Measurements from ENCODE around the gene MAP2K1. TPM values are rescaled to one million over a fixed set of nuclear protein-coding genes. Genes with fewer than 3 reads are reported as not detected.

The MAP2K1 gene
- total RNA-seq, 4 donors from 2014 or later = 13.2 to 46.4 (median 33.5) TPM

- intact Hi-C loops (cut with DNase I; ENCODE audit: low total_unique reads) = no loop called here
- Histone ChIP-seq H3K36me3 (no peaks in the 10 kb centered on the region), H3K27me3 (no peaks in the 10 kb centered on the region), H3K27ac (no peak overlapping the region), H3K9me3 (no peaks in the 10 kb centered on the region), H3K4me3 (no peak overlapping the region), H3K4me1 (no peaks in the 10 kb centered on the region)
- no peak for DNase-seq
- no peak for TF ChIP-seq CTCF (IDR thresholded peaks at IDR 0.05)
- no peak for TF ChIP-seq POLR2A (IDR thresholded peaks at IDR 0.05)
Measured at GRCh38 chr15:66440501-66440900, 53.8 kb downstream of the MAP2K1 start.

- no peaks in the 10 kb centered on the region for H3K4me1 ChIP-seq
- H3K27ac ChIP-seq = no peak overlapping the region
- H3K4me3 ChIP-seq = no peak overlapping the region
- H3K36me3 ChIP-seq = no peaks in the 10 kb centered on the region
- no peaks in the 10 kb centered on the region for H3K27me3 ChIP-seq
- intact Hi-C loops (cut with DNase I; ENCODE audit: low total_unique reads) = no loop called here
- no peak for TF ChIP-seq CTCF (IDR thresholded peaks at IDR 0.05)
- no peak for TF ChIP-seq POLR2A (IDR thresholded peaks at IDR 0.05)
- no peak for DNase-seq
- H3K9me3 ChIP-seq = no peaks in the 10 kb centered on the region
Measured at GRCh38 chr15:66452420-66452819, 65.7 kb downstream of the MAP2K1 start.

- no peak for DNase-seq
- Histone ChIP-seq H3K27ac (no peak overlapping the region), H3K4me3 (no peak overlapping the region), H3K4me1 (no peaks in the 10 kb centered on the region), H3K27me3 (no peaks in the 10 kb centered on the region), H3K9me3 (no peaks in the 10 kb centered on the region), H3K36me3 (no peaks in the 10 kb centered on the region)
- intact Hi-C loops (cut with DNase I; ENCODE audit: low total_unique reads) = no loop called here
- TF ChIP-seq CTCF (IDR thresholded peaks at IDR 0.05) = no peak
- TF ChIP-seq POLR2A (IDR thresholded peaks at IDR 0.05) = no peak
Measured at GRCh38 chr15:66452971-66453580, 66.4 kb downstream of the MAP2K1 start.

GRCh38 chr15:66454143-66454542 lies 67.4 kb downstream of the MAP2K1 start:
- TF ChIP-seq POLR2A (IDR thresholded peaks at IDR 0.05) (no peak), CTCF (IDR thresholded peaks at IDR 0.05) (no peak)
- intact Hi-C loops (cut with DNase I; ENCODE audit: low total_unique reads) = no loop called here
- no peak overlapping the region for H3K4me3 ChIP-seq

GRCh38 chr15:66456211-66456610 lies 69.5 kb downstream of the MAP2K1 start:
- DNase-seq = no peak
- Histone ChIP-seq H3K27ac (no peak overlapping the region), H3K4me1 (no peaks in the 10 kb centered on the region), H3K9me3 (no peaks in the 10 kb centered on the region), H3K36me3 (no peaks in the 10 kb centered on the region), H3K27me3 (no peaks in the 10 kb centered on the region), H3K4me3 (no peak overlapping the region)
- intact Hi-C loops (cut with DNase I; ENCODE audit: low total_unique reads) = no loop called here
- TF ChIP-seq CTCF (IDR thresholded peaks at IDR 0.05) = no peak
- TF ChIP-seq POLR2A (IDR thresholded peaks at IDR 0.05) = no peak

More at GRCh38 chr15:66454143-66454542, 67.4 kb downstream of the MAP2K1 start:
- Histone ChIP-seq H3K27ac (no peak overlapping the region), H3K9me3 (no peaks in the 10 kb centered on the region), H3K36me3 (no peaks in the 10 kb centered on the region), H3K27me3 (no peaks in the 10 kb centered on the region), H3K4me1 (no peaks in the 10 kb centered on the region)
- no peak for DNase-seq
